22Rv1 (cell line): Measurements from ENCODE around the gene ITGA4.

Experiments
- ZFX ChIP-seq: fragments of 450-650 bp; IDR thresholded peaks from 2 replicates; pipeline ENCODE4 v1.6.1; 2017; ENCODE audit warnings: antibody characterized with exemption, borderline replicate concordance
- TF ChIP-seq, protein P1 (sequence below): fragments of 450-650 bp; IDR thresholded peaks from 2 replicates; pipeline ENCODE4 v1.5.1; 2017; ENCODE audit warnings: mild to moderate bottlenecking

DNA sequence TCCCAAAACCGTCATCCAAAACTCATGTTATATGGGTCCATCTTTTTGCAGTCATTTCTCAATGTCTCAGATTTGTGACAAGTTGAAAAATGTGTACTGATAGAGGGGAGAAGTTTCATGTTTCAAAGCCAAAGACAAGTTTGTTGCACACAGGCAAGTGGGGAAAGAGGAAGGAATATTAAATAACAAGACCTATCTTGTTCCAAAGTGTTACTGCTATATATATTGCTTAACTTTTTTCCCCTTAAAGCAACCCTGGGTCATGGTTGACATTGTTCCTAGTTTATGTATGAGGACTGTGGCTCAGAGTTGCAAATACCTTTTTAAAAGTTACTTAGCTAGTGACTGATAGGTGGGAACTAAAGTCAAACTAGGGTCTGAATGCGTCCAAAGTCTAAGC, 1.7 kb downstream of the ITGA4 start:
- TF ChIP-seq, protein P1, sequence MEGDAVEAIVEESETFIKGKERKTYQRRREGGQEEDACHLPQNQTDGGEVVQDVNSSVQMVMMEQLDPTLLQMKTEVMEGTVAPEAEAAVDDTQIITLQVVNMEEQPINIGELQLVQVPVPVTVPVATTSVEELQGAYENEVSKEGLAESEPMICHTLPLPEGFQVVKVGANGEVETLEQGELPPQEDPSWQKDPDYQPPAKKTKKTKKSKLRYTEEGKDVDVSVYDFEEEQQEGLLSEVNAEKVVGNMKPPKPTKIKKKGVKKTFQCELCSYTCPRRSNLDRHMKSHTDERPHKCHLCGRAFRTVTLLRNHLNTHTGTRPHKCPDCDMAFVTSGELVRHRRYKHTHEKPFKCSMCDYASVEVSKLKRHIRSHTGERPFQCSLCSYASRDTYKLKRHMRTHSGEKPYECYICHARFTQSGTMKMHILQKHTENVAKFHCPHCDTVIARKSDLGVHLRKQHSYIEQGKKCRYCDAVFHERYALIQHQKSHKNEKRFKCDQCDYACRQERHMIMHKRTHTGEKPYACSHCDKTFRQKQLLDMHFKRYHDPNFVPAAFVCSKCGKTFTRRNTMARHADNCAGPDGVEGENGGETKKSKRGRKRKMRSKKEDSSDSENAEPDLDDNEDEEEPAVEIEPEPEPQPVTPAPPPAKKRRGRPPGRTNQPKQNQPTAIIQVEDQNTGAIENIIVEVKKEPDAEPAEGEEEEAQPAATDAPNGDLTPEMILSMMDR: no peak
- TF ChIP-seq ZFX: no peak
